ENCODE results near the gene GRK1.
"Not testable (repeated sequence)": the region's sequence is repeated elsewhere in the genome, so short reads cannot be mapped to it uniquely, and the experiment has no call there.

GRK1 gene

GRCh38 chr13:113724016-113724758 lies 57.2 kb downstream of the GRK1 start:
- H3K4me3 ChIP-seq (replicated peaks; ENCODE audit: low read depth, low read length): no peak overlapping the region
- no peak for DNase-seq (ENCODE audit: extremely low read depth, low read depth)
- TF ChIP-seq, protein P1, sequence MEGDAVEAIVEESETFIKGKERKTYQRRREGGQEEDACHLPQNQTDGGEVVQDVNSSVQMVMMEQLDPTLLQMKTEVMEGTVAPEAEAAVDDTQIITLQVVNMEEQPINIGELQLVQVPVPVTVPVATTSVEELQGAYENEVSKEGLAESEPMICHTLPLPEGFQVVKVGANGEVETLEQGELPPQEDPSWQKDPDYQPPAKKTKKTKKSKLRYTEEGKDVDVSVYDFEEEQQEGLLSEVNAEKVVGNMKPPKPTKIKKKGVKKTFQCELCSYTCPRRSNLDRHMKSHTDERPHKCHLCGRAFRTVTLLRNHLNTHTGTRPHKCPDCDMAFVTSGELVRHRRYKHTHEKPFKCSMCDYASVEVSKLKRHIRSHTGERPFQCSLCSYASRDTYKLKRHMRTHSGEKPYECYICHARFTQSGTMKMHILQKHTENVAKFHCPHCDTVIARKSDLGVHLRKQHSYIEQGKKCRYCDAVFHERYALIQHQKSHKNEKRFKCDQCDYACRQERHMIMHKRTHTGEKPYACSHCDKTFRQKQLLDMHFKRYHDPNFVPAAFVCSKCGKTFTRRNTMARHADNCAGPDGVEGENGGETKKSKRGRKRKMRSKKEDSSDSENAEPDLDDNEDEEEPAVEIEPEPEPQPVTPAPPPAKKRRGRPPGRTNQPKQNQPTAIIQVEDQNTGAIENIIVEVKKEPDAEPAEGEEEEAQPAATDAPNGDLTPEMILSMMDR (IDR thresholded peaks at IDR 0.05; ENCODE audit: low read depth, low read length, missing control alignments): no peak

DNA sequence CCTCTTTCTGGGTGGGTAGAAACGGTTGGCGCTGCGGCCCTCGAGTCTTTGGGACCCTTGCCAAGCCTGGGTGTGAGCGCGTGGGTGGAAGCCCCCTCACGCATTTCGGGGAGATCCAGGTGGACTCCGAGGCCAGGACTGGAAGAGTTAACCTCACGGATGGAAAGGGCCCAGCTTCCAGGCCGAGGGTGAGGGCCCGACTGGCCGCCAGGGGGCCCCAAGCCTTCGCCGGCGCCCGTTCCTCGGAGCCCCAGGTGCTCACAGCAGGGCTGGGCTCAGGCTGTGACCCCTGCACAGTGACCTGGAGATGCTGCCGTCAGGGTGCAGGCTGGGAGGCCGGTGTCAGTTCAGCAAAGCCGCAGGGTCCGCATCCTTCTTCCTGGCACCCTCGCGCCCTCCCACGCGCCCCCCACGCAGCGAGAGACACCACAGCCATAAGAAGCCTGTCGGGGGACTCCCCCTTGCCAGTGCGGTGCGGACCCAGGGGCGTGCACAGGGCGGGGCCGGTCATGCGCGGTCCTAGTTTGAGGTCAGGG lies 57.8 kb downstream of the GRK1 start:
- H3K4me3 ChIP-seq (replicated peaks; ENCODE audit: low read depth, low read length): peak overlapping the region; percentile 20; the same call in 1 of the 2 replicates
- TF ChIP-seq, protein P1 (IDR thresholded peaks at IDR 0.05; ENCODE audit: low read depth, low read length, missing control alignments): peak; percentile 85
- DNase-seq (ENCODE audit: extremely low read depth, low read depth): no peak

- DNase-seq (ENCODE audit: extremely low read depth, low read depth); H3K4me3 ChIP-seq (replicated peaks; ENCODE audit: low read depth, low read length): not testable (repeated sequence)
Observed at GRCh38 chr13:113725329-113726105, 58.5 kb downstream of the GRK1 start.

DNA sequence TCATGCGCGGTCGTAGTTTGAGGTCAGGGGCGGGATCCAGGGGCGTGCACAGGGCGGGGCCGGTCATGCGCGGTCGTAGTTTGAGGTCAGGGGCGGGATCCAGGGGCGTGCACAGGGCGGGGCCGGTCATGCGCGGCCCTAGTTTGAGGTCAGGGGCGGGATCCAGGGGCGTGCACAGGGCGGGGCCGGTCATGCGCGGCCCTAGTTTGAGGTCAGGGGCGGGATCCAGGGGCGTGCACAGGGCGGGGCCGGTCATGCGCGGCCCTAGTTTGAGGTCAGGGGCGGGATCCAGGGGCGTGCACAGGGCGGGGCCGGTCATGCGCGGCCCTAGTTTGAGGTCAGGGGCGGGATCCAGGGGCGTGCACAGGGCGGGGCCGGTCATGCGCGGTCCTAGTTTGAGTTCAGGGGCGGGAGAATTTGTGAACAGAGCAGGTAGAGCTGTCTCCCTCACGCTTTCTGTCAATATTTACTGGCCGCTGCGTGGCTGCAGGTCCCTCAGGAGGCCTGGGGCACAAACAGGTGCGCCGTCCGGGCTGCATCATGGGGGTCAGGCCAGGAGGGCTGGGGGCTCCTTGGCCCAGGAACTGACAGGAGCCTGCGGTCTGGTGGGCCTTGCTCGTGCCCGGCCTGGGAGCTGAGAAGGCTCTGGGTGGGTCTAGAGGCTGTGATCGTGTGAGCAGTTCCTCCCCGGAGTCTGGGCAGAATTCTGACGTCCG lies 59.2 kb downstream of the GRK1 start:
- H3K4me3 ChIP-seq (replicated peaks; ENCODE audit: low read depth, low read length); DNase-seq (ENCODE audit: extremely low read depth, low read depth): not testable (repeated sequence)

DNA sequence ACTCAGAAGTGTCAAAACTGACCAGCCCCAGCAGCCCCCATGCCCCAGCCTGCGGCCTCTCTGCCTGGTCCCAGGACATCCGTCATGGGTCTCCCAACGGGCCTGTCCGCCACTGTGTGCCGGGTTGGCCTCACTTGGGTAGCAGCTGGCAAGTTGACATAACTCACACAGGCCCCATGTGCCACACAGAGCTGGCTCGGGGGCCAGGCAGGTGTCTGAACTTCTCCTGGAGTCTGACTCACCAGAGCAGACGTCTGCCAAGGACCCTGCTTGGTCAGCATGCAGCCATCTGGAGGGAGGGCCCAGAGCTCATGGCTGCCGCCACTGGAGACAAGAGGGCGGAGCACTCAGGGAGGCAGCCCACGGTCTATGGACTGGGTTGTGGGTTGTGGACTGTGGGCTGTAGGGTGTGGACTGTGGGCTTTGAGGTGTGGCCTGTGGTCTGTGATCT lies 60.0 kb downstream of the GRK1 start:
- TF ChIP-seq, protein P1 (IDR thresholded peaks at IDR 0.05; ENCODE audit: low read depth, low read length, missing control alignments): no peak
- DNase-seq (ENCODE audit: extremely low read depth, low read depth): no peak
- H3K4me3 ChIP-seq (replicated peaks; ENCODE audit: low read depth, low read length): no peak overlapping the region

DNA sequence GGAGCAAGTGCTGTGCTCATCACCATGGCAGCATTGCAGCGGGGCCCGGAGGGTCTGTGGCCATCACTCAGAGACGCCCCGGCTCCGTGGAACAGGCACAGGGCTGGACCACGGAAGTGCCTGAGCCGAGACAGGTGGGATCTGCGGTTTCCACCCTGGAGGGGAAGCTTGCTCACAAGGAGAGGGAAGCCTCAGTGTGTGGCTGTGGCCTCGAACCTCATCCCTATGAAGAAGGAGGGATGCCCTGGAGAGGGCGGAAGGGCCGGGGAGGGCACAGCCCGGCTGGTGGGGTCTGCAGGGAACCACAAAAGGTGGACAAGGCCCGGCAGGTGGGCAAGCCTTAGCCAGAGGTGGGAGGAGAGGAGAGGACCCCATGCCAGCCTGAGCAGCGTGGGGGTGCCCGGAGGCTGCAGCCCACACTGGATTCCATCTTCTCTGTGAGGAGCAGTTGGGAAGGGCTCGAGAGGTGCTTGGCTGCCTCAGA lies 61.6 kb downstream of the GRK1 start:
- TF ChIP-seq, protein P1 (IDR thresholded peaks at IDR 0.05; ENCODE audit: low read depth, low read length, missing control alignments): no peak
- H3K4me3 ChIP-seq (replicated peaks; ENCODE audit: low read depth, low read length): no peak overlapping the region
- DNase-seq (ENCODE audit: extremely low read depth, low read depth): no peak

- DNase-seq (ENCODE audit: extremely low read depth, low read depth): no peak
- TF ChIP-seq, protein P1 (IDR thresholded peaks at IDR 0.05; ENCODE audit: low read depth, low read length, missing control alignments): no peak
- no peak overlapping the region for H3K4me3 ChIP-seq (replicated peaks; ENCODE audit: low read depth, low read length)
Observed at GRCh38 chr13:113729187-113730019, 62.4 kb downstream of the GRK1 start.
